Suppressor macrophage treated with lipopolysaccharide for 1 hour (primary cell): ENCODE measurements around the gene CFAP20DC.

ENCODE experiments used
- DNase-seq, 3 donors: peaks; one replicate each; pipeline ENCODE4 v3.0.0-alpha.2; 2020 to 2022

The CFAP20DC gene

DNA sequence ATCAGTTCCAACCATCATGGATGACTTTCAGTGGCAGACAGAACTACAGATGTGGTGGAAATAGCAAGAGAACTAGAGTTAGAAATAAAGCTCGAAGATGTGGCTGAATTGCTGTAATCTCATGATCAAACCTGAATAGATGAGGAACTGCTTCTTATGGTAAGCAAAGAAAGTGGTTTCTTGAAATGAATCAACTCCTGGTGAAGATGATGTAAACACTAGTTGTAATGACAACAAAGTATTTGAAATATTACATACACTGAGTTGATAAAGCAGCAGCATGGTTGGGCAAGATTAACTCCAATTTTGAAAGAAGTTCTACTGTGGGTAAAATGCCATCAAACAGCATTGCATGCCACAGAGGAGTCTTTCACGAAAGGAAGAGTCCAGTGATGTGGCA lies 251.5 kb downstream of the CFAP20DC start:
- DNase-seq, result peak in 1 of 3 donors; percentile 10

- DNase-seq, result no peak
Observed at GRCh38 chr3:58794750-58795149, 255.1 kb downstream of the CFAP20DC start.

DNA sequence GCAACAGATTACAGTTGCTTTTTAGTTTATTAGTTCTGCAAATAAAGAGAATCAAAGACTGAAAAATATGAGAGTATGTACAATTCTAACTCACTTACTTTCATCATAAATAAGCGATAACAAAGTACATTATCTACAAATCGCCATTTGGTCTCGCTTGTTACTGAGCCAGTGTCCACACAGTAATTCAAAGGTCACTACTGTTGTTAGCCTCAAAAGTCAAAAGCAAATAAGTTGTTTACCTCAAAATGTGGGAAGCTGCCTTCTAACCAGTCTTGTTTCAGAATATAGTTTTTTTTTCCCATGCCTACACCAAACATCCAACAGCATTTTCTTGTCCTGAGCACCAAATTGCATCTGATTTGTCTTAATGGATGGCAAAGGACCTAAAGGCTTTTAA lies 255.9 kb downstream of the CFAP20DC start:
- no peak for DNase-seq

DNA sequence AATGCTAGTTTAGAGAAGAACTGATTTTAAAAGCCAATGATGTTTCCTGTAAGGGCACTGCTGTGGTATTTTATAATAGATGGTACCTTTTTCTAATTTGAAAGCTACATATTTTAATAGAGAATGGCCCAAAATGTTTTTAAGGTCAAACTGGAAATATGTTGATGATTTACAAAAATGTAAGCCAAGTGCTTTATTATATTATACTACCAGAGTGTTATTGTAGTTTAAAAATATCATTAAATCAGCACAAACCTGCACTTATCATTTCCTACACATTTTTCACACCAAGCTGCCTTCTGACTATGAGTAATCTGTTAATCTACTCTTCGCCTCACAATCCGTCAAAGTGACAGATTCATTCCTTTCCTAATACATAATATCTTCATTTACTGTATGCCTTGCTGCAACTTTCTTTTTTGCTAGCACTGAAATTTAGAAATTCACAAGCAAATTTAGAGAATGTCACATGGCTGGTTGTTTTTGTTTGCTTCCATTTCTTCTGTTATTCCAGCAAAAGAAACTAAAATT lies 256.8 kb downstream of the CFAP20DC start:
- no peak for DNase-seq

GRCh38 chr3:58789385-58789784 lies 260.4 kb downstream of the CFAP20DC start:
- no peak for DNase-seq

GRCh38 chr3:58784888-58785287 lies 264.9 kb downstream of the CFAP20DC start:
- no peak for DNase-seq

GRCh38 chr3:58784425-58784824 lies 265.4 kb downstream of the CFAP20DC start:
- DNase-seq, result no peak

DNA sequence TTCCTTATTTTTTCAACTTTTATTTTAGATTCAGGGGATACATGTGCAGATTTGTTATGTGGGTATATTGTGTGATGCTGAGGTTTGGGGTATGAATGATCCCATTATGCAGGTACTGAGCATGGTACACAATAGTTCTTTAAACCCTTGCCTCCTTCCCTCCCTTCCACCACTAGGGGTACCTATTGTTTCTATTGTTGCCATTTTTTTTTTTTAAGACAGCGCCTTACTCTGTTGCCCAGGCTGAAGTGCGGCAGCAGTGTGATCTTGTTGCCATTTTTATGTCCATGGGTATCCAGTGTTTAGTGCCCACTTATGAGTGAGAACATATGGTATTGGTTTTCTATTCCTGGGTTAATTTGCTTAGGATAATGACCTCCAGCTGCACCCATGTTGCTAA lies 266.0 kb downstream of the CFAP20DC start:
- DNase-seq, result no peak

- DNase-seq, result no peak
Observed at GRCh38 chr3:58779934-58780333, 269.9 kb downstream of the CFAP20DC start.

DNA sequence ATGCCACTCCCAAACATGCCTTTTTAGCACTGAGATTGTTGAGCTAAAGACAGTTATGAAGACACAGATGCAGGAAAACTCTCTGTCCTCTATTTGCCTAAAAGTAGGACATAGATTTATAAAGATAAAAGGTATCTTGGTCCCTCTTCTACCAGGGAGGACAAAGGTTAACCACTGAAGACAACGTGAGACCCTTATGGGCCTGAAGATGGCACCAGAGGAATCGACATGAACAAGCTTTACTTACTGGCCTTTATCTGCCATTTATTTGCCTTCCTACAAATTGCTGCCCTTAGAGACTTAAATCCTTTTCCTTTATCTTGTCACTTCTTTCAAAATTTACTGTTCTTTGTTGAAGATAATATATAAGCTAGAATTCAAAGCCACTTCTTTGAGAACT lies 273.6 kb downstream of the CFAP20DC start:
- DNase-seq, result no peak

DNA sequence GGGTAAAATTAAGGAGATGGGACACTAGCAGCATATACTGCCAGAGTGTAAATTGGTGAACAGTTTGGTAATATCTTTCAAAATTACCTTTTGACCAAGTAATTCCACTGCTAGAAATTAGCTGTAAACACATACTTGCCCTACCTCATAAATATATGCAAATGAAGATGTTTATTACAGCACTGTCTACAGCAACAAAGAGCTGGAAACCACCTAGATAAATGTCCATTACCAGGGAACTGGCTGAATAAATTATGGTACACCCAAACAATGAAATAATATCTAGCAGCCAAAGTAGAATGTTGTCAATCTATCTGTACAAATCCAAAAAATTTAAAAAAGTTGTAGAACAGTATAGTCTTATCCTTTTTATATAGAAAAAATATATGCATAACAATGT lies 277.4 kb downstream of the CFAP20DC start:
- DNase-seq, result no peak

DNA sequence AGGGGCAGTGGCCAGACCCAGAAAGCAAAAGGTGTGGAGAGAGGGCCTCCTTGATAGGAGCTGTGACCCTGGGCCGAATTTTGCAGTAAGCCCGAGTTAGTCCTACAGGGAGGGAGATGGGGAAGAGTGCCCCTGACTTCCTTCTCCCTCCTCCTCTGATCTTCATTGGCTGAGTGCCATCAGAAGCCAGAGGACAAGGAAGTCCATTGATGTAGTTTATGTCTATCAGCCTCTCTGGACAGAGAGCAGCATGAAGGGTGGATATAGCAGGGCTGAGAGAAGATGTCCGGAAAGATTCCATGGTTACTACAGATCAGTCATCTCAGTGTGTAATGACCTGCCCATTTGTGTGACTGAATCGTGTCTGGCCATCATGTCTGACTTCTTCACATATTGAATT lies 280.8 kb downstream of the CFAP20DC start:
- no peak for DNase-seq

DNA sequence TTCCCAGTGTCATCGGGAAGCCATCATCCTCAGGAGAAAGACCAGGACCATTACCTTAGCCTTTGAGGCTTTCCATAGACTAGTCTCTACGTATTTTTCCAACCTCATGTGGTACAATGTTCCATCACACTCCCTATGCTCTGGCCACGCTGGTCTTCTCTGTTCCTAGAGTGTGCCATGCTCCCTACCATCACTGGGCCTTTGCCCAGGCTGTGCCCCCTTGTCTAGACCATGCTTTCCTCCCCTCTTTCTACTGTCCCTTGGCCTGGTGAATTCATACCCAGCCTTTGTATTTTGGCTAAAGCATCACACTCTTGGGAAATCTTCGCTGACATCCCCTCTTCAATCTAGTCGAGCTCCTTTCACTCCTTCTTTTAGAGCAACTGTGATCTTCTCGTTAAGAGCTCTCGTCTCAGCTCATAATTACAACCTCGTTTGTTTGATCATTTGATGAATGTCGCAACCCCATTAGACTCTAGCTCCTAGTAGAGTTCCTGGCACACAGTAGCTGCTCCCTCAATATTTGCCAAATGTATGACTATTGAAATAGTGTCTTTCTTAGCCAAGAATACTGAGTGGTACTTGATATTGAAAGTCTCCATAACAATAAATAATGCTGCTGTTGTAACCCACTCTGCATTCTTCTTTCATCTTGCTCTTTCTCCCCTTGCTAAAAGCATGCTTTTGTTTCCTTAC lies 283.1 kb downstream of the CFAP20DC start:
- DNase-seq, result no peak

DNA sequence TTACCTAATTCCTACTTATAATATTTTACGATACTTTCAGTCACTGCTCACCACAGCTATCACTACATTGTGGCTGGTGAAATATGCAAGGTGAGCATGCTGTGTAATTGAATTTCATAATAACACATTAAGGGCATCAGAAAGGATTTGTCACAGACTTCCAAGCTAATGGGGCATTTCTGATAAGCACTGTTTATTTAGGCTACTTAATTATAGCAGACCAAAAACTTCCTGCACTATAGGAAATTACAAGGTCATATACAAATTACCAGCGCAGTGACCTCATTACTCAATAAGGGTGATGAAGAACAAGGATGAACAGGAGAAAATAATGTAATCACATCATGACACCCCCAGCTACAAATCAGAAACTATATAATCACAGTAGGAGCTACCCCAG lies 294.7 kb downstream of the CFAP20DC start:
- no peak for DNase-seq

- no peak for DNase-seq
Observed at GRCh38 chr3:58754074-58754473, 295.8 kb downstream of the CFAP20DC start.

- DNase-seq, result no peak
Observed at GRCh38 chr3:58751882-58752567, 297.8 kb downstream of the CFAP20DC start.

GRCh38 chr3:58751235-58751634 lies 298.6 kb downstream of the CFAP20DC start:
- DNase-seq, result no peak

DNA sequence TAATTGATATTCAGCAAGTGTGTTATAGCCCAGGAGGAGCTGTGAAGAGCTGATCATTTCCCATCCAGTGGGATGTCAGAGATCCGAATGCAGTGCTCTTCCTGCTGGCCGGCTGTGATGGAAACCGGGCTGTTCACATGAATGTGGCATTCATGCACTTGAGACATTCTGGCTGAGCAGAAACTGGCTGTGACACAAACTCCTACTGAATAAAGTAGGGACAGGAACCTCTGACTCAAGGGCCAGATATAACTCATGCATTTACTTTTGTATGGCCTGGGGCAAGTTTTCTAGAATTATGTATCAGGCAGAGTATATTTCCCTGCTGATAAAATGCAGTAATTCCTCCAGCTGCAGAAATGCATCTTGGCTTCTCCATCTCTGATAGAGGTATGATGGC lies 299.9 kb downstream of the CFAP20DC start:
- DNase-seq, result no peak

DNA sequence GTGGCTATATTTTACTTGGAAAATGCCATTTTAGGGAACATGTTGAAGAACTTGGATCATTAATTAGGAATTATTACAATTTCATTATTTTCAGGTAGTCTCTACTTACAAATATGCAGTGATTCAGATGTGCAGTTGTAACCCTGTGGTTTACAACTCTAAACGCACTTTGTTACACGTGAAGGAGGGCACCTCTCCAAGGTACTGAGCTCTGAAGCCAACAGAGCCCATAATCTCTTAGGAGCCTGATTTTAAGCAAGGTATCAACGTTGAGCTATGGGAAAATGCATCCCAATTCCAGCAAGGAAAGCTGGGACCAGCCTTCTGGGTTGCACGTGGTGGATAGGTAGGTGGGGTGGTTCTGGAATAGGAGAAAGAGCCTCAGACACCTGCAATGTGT lies 301.8 kb downstream of the CFAP20DC start:
- no peak for DNase-seq

- no peak for DNase-seq
Observed at GRCh38 chr3:58746758-58747157, 303.1 kb downstream of the CFAP20DC start.

DNA sequence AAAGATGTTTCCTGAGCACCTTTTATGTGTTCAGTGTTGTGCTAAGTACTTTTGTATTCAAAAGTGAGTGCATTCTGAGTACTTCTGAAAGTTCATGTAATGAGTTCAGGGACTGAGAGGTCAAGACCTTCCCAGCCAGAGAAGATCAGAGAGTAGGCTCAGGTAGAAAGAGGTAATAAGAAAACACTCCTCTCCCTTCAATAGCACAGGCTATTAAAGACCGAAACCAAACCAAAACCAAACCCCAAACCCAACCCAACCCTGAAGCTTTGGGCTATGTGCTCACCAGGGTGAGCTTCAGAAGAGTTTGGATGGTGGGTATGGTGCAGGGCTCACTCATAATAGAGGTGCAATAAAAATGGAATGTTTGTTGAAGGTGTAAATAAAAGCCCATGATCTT lies 306.5 kb downstream of the CFAP20DC start:
- DNase-seq, result no peak

DNA sequence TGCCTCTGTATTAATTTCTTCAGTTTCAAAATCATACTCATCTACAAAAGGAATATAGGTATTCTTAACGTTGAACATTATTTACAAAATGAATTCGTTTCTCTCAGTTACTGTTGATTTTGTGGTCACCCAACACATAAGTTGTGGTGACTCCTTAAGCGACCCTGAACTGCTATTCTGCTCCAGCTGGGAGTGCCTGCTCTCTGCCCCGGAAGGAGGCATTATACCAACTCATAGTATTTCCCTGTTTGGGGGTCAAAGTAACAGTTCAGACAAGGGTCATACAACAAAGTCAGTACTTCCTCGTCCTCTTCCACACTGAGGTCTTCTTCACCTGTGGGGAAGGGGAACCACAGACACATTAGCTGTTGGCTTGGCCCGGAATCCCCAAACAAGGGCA lies 307.6 kb downstream of the CFAP20DC start:
- no peak for DNase-seq

DNA sequence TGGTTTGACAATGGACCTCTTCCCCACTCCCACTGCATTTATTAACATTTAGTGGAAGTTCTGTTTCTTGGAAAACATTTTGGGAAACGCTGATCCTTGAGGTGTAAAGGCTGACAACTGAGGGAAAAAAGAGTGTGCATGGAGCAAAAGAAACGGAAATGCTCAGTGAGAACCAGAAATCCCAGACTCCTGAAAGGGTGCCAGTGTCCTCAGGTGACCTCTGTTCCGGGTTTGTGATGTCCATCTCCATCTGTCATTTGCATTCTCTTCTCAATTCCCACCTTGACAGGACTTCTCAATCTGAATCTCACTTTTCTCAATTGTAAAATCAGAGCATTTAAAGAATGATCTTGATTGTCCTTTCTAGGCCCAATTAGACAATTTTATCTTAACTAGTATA lies 312.2 kb downstream of the CFAP20DC start:
- DNase-seq, result no peak

- peak in 2 of 3 donors; percentile 24 to 33 for DNase-seq
Observed at GRCh38 chr3:58731673-58732072, 318.2 kb downstream of the CFAP20DC start.

DNA sequence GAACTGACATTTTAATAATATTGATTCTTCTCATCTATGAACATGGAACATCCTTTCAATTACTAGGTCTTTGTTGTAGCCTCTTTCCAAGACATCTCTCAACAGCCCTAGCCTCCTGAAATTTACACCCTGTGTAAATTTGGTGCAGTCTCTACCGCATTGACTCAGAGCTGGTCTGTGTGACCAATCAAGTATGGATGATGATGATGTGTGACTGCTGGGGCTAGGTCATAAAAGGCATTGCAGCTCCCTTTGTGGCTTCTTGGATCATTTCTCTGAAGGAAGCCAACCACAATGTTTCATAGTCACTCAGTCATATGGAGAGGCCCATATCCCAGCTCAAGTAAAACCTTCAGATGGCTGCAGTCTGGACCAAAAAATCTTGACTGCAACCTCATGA lies 321.1 kb downstream of the CFAP20DC start:
- DNase-seq, result no peak
